Caco-2 (cell line): ENCODE results near the gene CNTN5. TPM values are rescaled to one million over a fixed set of nuclear protein-coding genes. Genes with fewer than 3 reads are reported as not detected.

ENCODE experiments used
- BruUV-seq: library from RNA; stranded (reverse); fragments of 400-500 nt; replicated peaks from 2 replicates; lab custom pipeline; 2021; lab: Mats Ljungman, UMichigan
- CTCF ChIA-PET: fragments of 300-600 bp; sonication (Branson Sonifier 250); formaldehyde crosslinking; loops from one replicate; lab custom pipeline; 2022; ENCODE audit warnings: antibody characterized with exemption; lab: Charles Lee
- POLR2A ChIA-PET: fragments of 300-600 bp; sonication (Branson Sonifier 250); formaldehyde crosslinking; loops from one replicate; lab custom pipeline; 2022; ENCODE audit warnings: antibody characterized with exemption; lab: Charles Lee
- DNase-seq, 2 experiments: peaks; one replicate each; pipeline versions ENCODE4 v3.0.0 to v3.0.0-alpha.2; 2020 to 2022
- H3K27me3 ChIP-seq: replicated peaks from 2 replicates; pipeline ENCODE4 v1.6.0; 2011; ENCODE audit warnings: low read length; ENCODE audit not compliant: control insufficient read depth, insufficient read depth
- H3K36me3 ChIP-seq: 2 replicates; pipeline ENCODE4 v1.5.1; 2011; ENCODE audit warnings: low read length; ENCODE audit not compliant: control insufficient read depth, insufficient read depth
- H3K4me1 ChIP-seq: fragments of 250-450 bp; sonication (Bioruptor Pico); 2 replicates; pipeline ENCODE4 v1.5.1; 2020; ENCODE audit warnings: mild to moderate bottlenecking
- H3K4me3 ChIP-seq: 2 replicates; pipeline ENCODE4 v1.5.1; 2011; ENCODE audit warnings: low read depth, mild to moderate bottlenecking, control low read depth, low read length
- H3K9me3 ChIP-seq: fragments of 250-450 bp; sonication (Bioruptor Pico); 2 replicates; pipeline ENCODE4 v1.5.1; 2020; ENCODE audit warnings: mild to moderate bottlenecking, moderate library complexity
- H3K27ac Mint-ChIP-seq: one replicate; pipeline ENCODE4 v1.8.0; 2022; ENCODE audit warnings: mixed read lengths; ENCODE audit not compliant: unreplicated experiment
- H3K27me3 Mint-ChIP-seq: one replicate; pipeline ENCODE4 v1.8.0; 2022; ENCODE audit warnings: mixed read lengths; ENCODE audit not compliant: insufficient read depth, unreplicated experiment
- H3K36me3 Mint-ChIP-seq: one replicate; pipeline ENCODE4 v1.8.0; 2022; ENCODE audit warnings: mild to moderate bottlenecking, mixed read lengths; ENCODE audit not compliant: insufficient read depth, unreplicated experiment
- H3K4me1 Mint-ChIP-seq: one replicate; pipeline ENCODE4 v1.8.0; 2022; ENCODE audit warnings: low read depth, mixed read lengths; ENCODE audit not compliant: unreplicated experiment
- H3K4me3 Mint-ChIP-seq: one replicate; pipeline ENCODE4 v1.8.0; 2022; ENCODE audit warnings: mild to moderate bottlenecking, moderate library complexity, mixed read lengths; ENCODE audit not compliant: unreplicated experiment
- H3K9me3 Mint-ChIP-seq: one replicate; pipeline ENCODE4 v1.8.0; 2022; ENCODE audit warnings: mixed read lengths; ENCODE audit not compliant: unreplicated experiment
- intact Hi-C: fragments of 100-400 bp; cut with micrococcal nuclease; formaldehyde crosslinking; loops from one replicate; pipeline ENCODE4 v1.10.0; 2022; ENCODE audit not compliant: unreplicated experiment
- total RNA-seq: library from RNA; stranded (reverse); gene quantifications from 2 replicates; pipeline ENCODE4 v1.2.3, GENCODE V29; 2022
- TF ChIP-seq, protein P1 (sequence below), 2 experiments: fragments of 200-600 bp in 1 of 2; IDR thresholded peaks; 1 replicate in 1 of 2; 2 replicates in 1 of 2; pipeline versions ENCODE4 v1.5.1 to v1.8.0; 2011 to 2022; ENCODE audit warnings: antibody characterized with exemption in 1 of 2, control low read depth in 1 of 2, inconsistent platforms in 1 of 2, low read depth in 1 of 2, low read length in 1 of 2, mild to moderate bottlenecking in 1 of 2, moderate library complexity in 1 of 2; ENCODE audit not compliant: insufficient read depth in 1 of 2, severe bottlenecking in 1 of 2, unreplicated experiment in 1 of 2

Gene CNTN5
- total RNA-seq, 1 experiment from 2014 or later, result 1.00 TPM

DNA sequence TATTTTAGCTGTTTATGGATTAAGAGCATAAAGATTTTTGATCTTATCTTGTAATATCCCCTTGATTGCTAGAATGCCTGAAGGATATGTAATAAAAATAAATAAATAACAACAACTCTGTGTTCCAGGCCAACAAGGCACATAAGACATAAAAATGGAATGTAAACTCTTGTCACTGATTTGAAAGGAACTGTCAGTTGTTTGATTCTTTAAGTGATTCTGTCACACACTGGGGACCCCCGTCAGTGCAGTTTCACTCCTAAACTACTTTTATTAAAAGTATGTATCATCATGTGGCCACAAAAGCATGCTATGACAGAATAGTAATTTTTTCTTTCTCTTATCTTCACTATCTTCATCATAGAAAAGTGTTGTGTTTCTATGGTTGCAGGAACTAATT is 572.4 kb downstream of the CNTN5 start:
- Mint-ChIP-seq H3K9me3 (no peaks in the 10 kb centered on the region), H3K4me3 (no peak overlapping the region), H3K27ac (no peak overlapping the region), H3K4me1 (peaks cover 5% of the 10 kb centered on the region), H3K36me3 (no peaks in the 10 kb centered on the region), H3K27me3 (peaks cover 4% of the 10 kb centered on the region)
- CTCF ChIA-PET, result no interaction called here
- POLR2A ChIA-PET, result no interaction called here
- no peaks in the 10 kb centered on the region for H3K36me3 ChIP-seq
- no TSS peak for BruUV-seq
- TF ChIP-seq, protein P1, sequence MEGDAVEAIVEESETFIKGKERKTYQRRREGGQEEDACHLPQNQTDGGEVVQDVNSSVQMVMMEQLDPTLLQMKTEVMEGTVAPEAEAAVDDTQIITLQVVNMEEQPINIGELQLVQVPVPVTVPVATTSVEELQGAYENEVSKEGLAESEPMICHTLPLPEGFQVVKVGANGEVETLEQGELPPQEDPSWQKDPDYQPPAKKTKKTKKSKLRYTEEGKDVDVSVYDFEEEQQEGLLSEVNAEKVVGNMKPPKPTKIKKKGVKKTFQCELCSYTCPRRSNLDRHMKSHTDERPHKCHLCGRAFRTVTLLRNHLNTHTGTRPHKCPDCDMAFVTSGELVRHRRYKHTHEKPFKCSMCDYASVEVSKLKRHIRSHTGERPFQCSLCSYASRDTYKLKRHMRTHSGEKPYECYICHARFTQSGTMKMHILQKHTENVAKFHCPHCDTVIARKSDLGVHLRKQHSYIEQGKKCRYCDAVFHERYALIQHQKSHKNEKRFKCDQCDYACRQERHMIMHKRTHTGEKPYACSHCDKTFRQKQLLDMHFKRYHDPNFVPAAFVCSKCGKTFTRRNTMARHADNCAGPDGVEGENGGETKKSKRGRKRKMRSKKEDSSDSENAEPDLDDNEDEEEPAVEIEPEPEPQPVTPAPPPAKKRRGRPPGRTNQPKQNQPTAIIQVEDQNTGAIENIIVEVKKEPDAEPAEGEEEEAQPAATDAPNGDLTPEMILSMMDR (IDR thresholded peaks at IDR 0.05; ENCODE audit: insufficient read depth in 1 of 2, low read depth in 1 of 2, low read length in 1 of 2, severe bottlenecking in 1 of 2, unreplicated experiment in 1 of 2), result no peak
- DNase-seq, result no peak
- no peaks in the 10 kb centered on the region; the same call in 1 of the 2 replicates for H3K9me3 ChIP-seq
- H3K4me3 ChIP-seq, result no peak overlapping the region
- no peaks in the 10 kb centered on the region for H3K4me1 ChIP-seq
- intact Hi-C loops, result no loop called here
- H3K27me3 ChIP-seq, result no peaks in the 10 kb centered on the region

DNA sequence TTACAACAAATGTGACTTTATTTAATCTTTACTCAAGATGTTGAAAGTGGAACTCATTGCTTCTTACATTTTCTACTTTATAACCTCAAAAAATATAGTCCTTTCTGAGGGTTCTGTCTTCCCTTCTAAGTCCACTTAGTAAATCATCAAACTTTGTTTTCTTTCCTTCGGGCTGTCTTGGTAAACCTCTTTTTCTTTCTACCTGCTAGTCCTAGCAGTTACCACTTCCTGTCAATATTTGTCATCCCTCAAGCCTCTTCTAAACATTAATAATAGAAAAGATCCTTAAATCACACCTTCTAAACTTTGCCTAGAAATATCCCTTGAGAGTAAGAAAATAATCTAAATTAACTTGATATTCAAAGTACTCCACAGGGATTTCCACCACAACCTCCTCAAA is 580.4 kb downstream of the CNTN5 start:
- no TSS peak for BruUV-seq
- Mint-ChIP-seq H3K9me3 (no peaks in the 10 kb centered on the region), H3K27ac (no peak overlapping the region), H3K27me3 (no peaks in the 10 kb centered on the region), H3K4me1 (no peaks in the 10 kb centered on the region), H3K36me3 (no peaks in the 10 kb centered on the region), H3K4me3 (no peak overlapping the region)
- TF ChIP-seq, protein P1 (IDR thresholded peaks at IDR 0.05; ENCODE audit: insufficient read depth in 1 of 2, low read depth in 1 of 2, low read length in 1 of 2, severe bottlenecking in 1 of 2, unreplicated experiment in 1 of 2), result no peak
- no peak overlapping the region for H3K4me3 ChIP-seq
- ChIA-PET POLR2A (no interaction called here), CTCF (no interaction called here)
- H3K4me1 ChIP-seq, result no peaks in the 10 kb centered on the region
- H3K36me3 ChIP-seq, result no peaks in the 10 kb centered on the region
- no peaks in the 10 kb centered on the region for H3K27me3 ChIP-seq
- no peaks in the 10 kb centered on the region; the same call in 1 of the 2 replicates for H3K9me3 ChIP-seq
- no peak for DNase-seq
- intact Hi-C loops, result no loop called here

DNA sequence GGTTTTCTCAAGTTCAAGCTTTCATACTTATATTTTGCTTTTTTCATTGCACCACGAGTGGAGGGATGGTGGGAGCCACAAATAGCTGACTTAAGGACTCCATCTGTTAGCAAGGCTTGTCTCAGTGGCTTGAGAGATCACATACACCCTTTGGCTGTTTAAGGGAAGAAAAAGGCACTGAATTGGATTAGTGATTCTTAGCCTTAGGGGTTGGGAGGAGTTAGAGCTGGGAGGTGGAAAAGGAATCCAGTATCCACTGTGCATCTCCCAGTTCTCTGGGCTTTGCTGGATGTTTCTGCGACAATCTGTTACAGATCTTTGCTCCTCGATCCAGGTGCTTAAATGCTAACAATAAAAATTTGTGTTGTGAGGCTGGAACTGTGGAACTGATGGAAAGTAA is 593.6 kb downstream of the CNTN5 start:
- BruUV-seq, result no TSS peak
- intact Hi-C loops, result no loop called here
- Histone ChIP-seq H3K4me1 (no peaks in the 10 kb centered on the region), H3K36me3 (no peaks in the 10 kb centered on the region), H3K4me3 (no peak overlapping the region), H3K9me3 (no peaks in the 10 kb centered on the region), H3K27me3 (no peaks in the 10 kb centered on the region)
- H3K36me3 Mint-ChIP-seq, result no peaks in the 10 kb centered on the region
- H3K4me1 Mint-ChIP-seq, result no peaks in the 10 kb centered on the region
- H3K27me3 Mint-ChIP-seq, result peaks cover 9% of the 10 kb centered on the region
- no peak overlapping the region for H3K4me3 Mint-ChIP-seq
- H3K9me3 Mint-ChIP-seq, result no peaks in the 10 kb centered on the region
- TF ChIP-seq, protein P1 (IDR thresholded peaks at IDR 0.05; ENCODE audit: insufficient read depth in 1 of 2, low read depth in 1 of 2, low read length in 1 of 2, severe bottlenecking in 1 of 2, unreplicated experiment in 1 of 2), result no peak
- no peak overlapping the region for H3K27ac Mint-ChIP-seq
- CTCF ChIA-PET, result no interaction called here
- no peak for DNase-seq
- POLR2A ChIA-PET, result no interaction called here
